Gastrocnemius medialis (tissue), 4 donors: ENCODE results near the gene DCP1B.

Source experiments
- POLR2A ChIP-seq, 2 donors: fragments of 450-650 bp; IDR thresholded peaks; one replicate each; pipeline ENCODE4 v1.6.1; 2017; ENCODE audit warnings: antibody characterized with exemption in 2 of 2, mild to moderate bottlenecking in 2 of 2, moderate library complexity in 2 of 2
- TF ChIP-seq, protein P1 (sequence below), 5 experiments: fragments of 450-650 bp in 3 of 5; fragments of 200-600 bp in 2 of 5; sonication (generic) in 2 of 5; IDR thresholded peaks in 4 of 5; conservative IDR thresholded peaks in 1 of 5; 1 replicate in 4 of 5; 2 replicates in 1 of 5; pipeline ENCODE4 v1.5.1; 2016 to 2019; ENCODE audit warnings: antibody characterized with exemption in 5 of 5, mild to moderate bottlenecking in 3 of 5, moderate library complexity in 3 of 5

DNA sequence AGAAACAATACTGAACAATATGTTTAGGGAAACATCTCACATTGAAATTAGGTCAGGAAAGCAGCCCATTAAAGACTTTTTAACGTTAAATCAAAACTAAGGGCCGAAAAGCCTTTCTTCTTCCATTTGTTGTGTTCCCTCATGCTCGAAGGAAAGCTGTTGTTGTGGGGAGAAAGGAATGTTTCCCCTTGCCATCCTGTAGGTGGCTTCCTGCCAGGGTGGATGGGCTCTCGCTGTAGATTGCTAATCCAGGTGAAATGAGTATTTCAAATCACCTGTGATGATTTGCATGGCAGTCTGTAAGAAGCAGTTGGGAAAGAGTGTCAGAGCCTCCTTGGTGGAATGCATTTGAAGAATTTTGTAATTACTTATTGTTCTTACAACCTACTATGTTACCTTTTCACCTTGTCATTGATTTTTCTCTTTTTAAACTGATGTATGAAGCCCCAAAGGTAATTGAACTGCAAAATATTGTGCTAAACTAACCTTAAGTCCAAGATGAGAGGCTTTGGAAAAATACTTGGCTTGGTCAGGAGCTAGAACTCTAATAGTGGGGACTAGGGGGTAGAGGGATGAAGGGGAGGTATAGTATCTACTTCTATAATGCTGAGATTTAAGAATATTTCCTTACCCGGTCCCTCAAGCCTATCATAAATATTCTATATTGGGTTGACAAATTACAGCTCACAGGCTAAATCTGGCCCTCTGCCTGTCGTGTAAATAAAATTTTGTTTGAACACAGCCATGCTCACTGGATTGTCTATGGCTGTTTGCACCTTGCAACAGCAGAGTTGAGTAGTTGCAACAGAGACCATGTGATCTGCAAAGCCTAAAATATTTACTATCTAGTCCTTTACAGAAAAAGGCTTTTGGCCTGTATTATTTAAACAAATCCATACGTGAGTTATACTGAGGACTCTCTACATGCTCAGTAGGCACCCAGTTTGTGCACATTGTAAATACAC, 7.7 kb upstream of the DCP1B start:
- TF ChIP-seq, protein P1, sequence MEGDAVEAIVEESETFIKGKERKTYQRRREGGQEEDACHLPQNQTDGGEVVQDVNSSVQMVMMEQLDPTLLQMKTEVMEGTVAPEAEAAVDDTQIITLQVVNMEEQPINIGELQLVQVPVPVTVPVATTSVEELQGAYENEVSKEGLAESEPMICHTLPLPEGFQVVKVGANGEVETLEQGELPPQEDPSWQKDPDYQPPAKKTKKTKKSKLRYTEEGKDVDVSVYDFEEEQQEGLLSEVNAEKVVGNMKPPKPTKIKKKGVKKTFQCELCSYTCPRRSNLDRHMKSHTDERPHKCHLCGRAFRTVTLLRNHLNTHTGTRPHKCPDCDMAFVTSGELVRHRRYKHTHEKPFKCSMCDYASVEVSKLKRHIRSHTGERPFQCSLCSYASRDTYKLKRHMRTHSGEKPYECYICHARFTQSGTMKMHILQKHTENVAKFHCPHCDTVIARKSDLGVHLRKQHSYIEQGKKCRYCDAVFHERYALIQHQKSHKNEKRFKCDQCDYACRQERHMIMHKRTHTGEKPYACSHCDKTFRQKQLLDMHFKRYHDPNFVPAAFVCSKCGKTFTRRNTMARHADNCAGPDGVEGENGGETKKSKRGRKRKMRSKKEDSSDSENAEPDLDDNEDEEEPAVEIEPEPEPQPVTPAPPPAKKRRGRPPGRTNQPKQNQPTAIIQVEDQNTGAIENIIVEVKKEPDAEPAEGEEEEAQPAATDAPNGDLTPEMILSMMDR (IDR thresholded peaks at IDR 0.05 in 4 of 5, conservative IDR thresholded peaks at IDR 0.05 in 1 of 5) = no peak
- no peak for TF ChIP-seq POLR2A (IDR thresholded peaks at IDR 0.05)
